BJ (cell line): ENCODE results near the gene SLIT3. TPM values are rescaled to one million over a fixed set of nuclear protein-coding genes. Genes with fewer than 3 reads are reported as not detected.

ENCODE experiments used
- CTCF ChIA-PET: fragments of 350-600 bp; formaldehyde crosslinking; extraction: SDS; loops from one replicate; lab custom pipeline; 2021; ENCODE audit warnings: antibody characterized with exemption, inconsistent platforms; lab: Yijun Ruan, JAX
- POLR2A ChIA-PET: fragments of 300-600 bp; sonication (Branson Sonifier 250); formaldehyde crosslinking; extraction: SDS; loops from one replicate; lab custom pipeline; 2021; ENCODE audit warnings: antibody characterized with exemption; lab: Charles Lee
- DNase-seq: peaks from one replicate; pipeline ENCODE4 v3.0.0-alpha.2; 2011; ENCODE audit warnings: low read depth
- H3K27me3 ChIP-seq: 2 replicates; pipeline ENCODE4 v1.6.0; 2011; ENCODE audit warnings: low read length; ENCODE audit not compliant: control insufficient read depth, insufficient read depth
- H3K36me3 ChIP-seq: 2 replicates; pipeline ENCODE4 v1.5.1; 2011; ENCODE audit warnings: low read length; ENCODE audit not compliant: control insufficient read depth, insufficient read depth
- H3K4me3 ChIP-seq: 2 replicates; pipeline ENCODE4 v1.5.1; 2011; ENCODE audit warnings: low read depth, mild to moderate bottlenecking, control low read depth, low read length
- polyA plus RNA-seq: library from polyadenylated mRNA; depleted of rRNA; stranded (reverse); fragments of >200 nt; gene quantifications from 2 replicates; pipeline ENCODE4 v1.2.3, GENCODE V29; 2011
- TF ChIP-seq, protein P1 (sequence below): IDR thresholded peaks from 2 replicates; pipeline ENCODE4 v1.5.1; 2011; ENCODE audit warnings: low read depth, mild to moderate bottlenecking, control low read depth, inconsistent platforms, low read length, moderate library complexity; ENCODE audit not compliant: insufficient read depth

Gene SLIT3
- polyA plus RNA-seq, 1 experiment, result 26.8 TPM

DNA sequence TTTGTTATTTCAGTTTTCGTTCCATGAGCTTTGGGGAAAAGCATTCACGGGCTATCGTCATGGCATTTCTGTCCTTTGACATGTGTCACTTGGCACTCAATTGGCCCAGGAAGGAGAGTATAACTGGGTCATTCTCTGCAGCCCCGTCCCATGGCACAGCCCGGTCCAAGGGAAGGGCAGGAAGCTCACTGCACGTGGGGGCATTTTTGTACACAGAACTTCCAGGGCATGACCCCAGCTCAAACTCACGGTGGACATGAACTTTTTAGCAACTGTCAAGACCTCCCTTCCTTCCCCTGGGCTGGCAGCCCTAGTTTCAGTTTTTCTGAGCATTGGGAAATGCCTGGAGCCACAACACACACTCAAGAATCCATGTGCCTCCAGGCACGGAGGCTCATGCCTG is 560.1 kb downstream of the SLIT3 start:
- CTCF ChIA-PET, result no interaction called here
- DNase-seq, result no peak
- no peaks in the 10 kb centered on the region for H3K27me3 ChIP-seq
- no peaks in the 10 kb centered on the region; the same call in 1 of the 2 replicates for H3K36me3 ChIP-seq
- TF ChIP-seq, protein P1, sequence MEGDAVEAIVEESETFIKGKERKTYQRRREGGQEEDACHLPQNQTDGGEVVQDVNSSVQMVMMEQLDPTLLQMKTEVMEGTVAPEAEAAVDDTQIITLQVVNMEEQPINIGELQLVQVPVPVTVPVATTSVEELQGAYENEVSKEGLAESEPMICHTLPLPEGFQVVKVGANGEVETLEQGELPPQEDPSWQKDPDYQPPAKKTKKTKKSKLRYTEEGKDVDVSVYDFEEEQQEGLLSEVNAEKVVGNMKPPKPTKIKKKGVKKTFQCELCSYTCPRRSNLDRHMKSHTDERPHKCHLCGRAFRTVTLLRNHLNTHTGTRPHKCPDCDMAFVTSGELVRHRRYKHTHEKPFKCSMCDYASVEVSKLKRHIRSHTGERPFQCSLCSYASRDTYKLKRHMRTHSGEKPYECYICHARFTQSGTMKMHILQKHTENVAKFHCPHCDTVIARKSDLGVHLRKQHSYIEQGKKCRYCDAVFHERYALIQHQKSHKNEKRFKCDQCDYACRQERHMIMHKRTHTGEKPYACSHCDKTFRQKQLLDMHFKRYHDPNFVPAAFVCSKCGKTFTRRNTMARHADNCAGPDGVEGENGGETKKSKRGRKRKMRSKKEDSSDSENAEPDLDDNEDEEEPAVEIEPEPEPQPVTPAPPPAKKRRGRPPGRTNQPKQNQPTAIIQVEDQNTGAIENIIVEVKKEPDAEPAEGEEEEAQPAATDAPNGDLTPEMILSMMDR, result no peak
- POLR2A ChIA-PET, result no interaction called here
- H3K4me3 ChIP-seq, result no peak overlapping the region

DNA sequence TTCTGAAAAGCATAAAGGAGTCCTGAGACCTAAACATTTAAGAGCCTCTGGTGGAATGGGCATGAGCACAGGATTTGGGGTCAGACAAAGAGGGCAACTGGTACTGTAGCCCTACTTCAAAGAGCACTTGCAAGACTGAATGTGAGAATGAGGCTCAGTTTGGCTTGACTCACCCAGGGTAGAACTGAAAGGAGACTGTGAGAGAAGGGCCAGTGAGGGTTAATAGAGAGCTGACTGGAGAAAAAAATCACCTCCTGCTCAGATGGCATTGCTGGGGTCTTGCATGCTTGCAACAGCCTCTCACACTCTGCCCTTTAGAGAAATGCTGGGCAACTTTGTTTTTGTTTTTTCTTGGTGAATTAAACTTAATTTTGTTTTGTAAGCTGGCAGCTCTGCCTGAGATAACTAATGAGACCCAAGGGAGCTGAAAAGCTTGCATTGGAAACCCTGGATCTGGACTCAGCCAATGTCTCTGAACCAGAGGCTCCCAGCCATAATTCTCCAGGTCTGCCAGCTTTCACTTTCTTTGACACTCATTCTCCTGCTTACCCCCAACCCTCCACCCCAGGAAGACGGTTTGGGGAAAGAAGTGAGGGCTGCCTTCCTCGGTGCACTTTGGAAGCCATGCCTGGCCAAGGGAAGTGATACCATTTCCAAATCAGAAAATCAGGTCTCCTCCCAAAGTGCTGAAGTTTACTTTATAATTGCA is 560.7 kb downstream of the SLIT3 start:
- no peak for DNase-seq
- TF ChIP-seq, protein P1, result no peak
- Histone ChIP-seq H3K4me3 (no peak overlapping the region), H3K27me3 (no peaks in the 10 kb centered on the region), H3K36me3 (no peaks in the 10 kb centered on the region; the same call in 1 of the 2 replicates)
- ChIA-PET CTCF (interaction anchor here (0.7 kb wide), 1 partner anchor 206 kb away, joined by 3 read pairs; no protein-coding TSS in a partner anchor), POLR2A (no interaction called here)

DNA sequence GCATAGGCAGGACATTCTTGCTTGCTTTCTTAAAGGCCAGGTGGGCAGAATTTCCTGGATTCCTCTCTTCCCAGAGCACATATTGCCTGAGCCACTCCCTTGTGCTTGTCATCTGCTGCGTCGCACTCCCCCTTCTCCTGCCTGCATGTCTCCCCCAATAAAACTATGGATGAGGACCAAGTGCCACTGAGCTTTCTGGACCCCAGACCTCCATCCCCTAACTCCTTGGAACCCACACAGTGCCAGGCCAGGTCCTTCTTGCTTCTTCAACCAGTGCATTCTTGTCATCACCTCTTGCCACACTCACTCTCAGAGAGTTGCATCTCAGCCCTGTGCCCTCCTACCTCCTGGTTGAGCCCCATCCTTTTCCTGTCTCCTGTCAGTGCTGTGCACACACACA is 563.9 kb downstream of the SLIT3 start:
- Histone ChIP-seq H3K36me3 (no peaks in the 10 kb centered on the region; the same call in 1 of the 2 replicates), H3K4me3 (no peak overlapping the region), H3K27me3 (no peaks in the 10 kb centered on the region)
- TF ChIP-seq, protein P1, result no peak
- ChIA-PET CTCF (no interaction called here), POLR2A (no interaction called here)
- DNase-seq, result no peak

GRCh38 chr5:168736281-168736831 is 564.6 kb downstream of the SLIT3 start:
- no peaks in the 10 kb centered on the region; the same call in 1 of the 2 replicates for H3K36me3 ChIP-seq
- TF ChIP-seq, protein P1, result no peak
- POLR2A ChIA-PET, result no interaction called here
- CTCF ChIA-PET, result interaction anchor here (0.8 to 1.7 kb wide), 3 partner anchors 9 to 30 kb away, joined by 3 to 6 read pairs (median 3); no protein-coding TSS in a partner anchor
- H3K4me3 ChIP-seq, result no peak overlapping the region
- H3K27me3 ChIP-seq, result no peaks in the 10 kb centered on the region
- DNase-seq, result no peak

GRCh38 chr5:168734620-168735300 is 566.2 kb downstream of the SLIT3 start:
- H3K36me3 ChIP-seq, result no peaks in the 10 kb centered on the region
- H3K4me3 ChIP-seq, result no peak overlapping the region
- POLR2A ChIA-PET, result no interaction called here
- TF ChIP-seq, protein P1, result no peak
- DNase-seq, result no peak
- CTCF ChIA-PET, result interaction anchor here (1.2 to 1.7 kb wide), 3 partner anchors 9 to 847 kb away, joined by 3 to 6 read pairs (median 4); no protein-coding TSS in a partner anchor
- H3K27me3 ChIP-seq, result no peaks in the 10 kb centered on the region
